HG03457 (cell line): Measurements from ENCODE around the gene LENEP.
A peak's percentile ranks its signal among the peaks of the same experiment; 100 is the strongest.

Source experiments
- ATAC-seq: cut with Tn5 transposase; IDR thresholded peaks from one replicate; pipeline ENCODE4 v1.9.1; 2021; ENCODE audit warnings: moderate number of reproducible peaks; ENCODE audit not compliant: unreplicated experiment

LENEP gene, protein sequence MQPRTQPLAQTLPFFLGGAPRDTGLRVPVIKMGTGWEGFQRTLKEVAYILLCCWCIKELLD

DNA sequence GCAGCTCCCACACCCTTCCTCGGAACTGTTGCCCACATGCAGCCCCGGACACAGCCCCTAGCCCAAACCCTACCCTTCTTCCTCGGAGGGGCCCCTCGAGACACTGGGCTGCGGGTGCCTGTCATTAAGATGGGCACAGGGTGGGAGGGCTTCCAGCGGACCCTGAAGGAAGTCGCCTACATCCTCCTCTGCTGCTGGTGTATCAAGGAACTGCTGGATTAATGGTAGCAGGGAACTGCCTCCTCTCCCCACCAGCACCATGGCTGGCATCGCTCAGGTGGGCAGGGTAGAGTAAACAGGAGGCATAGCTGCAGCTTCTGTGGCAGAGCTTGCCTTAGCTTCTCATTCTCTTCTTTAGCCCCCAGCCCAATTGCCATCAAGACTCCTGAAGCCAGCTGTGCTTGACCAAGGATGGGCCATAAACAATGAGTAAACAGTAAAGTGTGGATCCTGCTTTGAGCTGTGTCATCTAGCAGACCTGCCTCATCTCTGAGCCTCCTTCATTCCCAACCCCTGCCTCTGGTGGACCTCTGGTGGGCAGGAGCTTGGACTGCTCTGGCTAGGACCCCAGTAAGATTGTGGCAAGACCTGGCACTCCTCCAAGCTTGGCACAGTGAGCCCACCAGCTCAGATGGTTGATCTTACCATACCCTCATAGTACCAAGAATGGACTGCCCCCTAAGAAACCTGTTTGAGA is at the start of gene LENEP:
TSS of gene LENEP (plus strand) at position 15 of the 697 bp plus-strand sequence. CDS start at position 37, 22 bp downstream.
- no peak for ATAC-seq

DNA sequence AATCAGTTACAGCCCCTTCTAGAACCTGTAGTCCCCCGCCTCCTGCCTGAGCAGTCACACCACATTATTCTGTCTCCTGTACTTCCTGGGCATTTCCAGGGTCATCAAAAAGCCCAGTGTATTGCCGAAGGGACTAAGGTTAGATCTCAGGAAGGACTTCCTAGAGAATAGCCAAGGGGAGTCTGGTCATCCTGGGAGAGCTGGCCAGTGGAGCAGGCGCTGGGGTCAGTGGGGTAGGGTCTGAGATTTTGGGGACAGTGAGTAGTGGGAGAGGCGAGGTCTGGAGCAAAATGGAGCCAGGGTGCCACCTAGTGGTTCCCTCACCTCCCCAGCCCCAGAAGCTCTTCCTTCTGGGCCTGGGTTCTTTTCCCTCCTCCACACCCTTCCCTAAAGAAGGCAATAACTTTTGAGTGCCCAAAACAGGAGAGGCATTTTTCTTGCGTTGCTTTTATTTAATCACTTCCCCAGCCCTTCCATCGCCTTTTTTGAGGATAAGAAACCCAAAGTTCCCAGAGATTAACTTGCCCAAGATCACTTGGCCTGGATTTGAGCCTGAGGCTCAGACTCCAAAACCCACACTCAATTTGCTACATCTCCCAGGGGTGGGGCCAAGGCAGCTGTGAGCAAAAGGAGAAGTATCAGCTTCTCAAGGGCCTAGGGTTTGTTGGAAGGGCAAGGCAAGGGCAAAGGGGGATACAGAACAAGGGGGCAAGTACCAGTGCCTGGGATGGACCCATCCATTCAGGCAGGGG is 49.6 kb upstream of the LENEP start:
- ATAC-seq = no peak

DNA sequence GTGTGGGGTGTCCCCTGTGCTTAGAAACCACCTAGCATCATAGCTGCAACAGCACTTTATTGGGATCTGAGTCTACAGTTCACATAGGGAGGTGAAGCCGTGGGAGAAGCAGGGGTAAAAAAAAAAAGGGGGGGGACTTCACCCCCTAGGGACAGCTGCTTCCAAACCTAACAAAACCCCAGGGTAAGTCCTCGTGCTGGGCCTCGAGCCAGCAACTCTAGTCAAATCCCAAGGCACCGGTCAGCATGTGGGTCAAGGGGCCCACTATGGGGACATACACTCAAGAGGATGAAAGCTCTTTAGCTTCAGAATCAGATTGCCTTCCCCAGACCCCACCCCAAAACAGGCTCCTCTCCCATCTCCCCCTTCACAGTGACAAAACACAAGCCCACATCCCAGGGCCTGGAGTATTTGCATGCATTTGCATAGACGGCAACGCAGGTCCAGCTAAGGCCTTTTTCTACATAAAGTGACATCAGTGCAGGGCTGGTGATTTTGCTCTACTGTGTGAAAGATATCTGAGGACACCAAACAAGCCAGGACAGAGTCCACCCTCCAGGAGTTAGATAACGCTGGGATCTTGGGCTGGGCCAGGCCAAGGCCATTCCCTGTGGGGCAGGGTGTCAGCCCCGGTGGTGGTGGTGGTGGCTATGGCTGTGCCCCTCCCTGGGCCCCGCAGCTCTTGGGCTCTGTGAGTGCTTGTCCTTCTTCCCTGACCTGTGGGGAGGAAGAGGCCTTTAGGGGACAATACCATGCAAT is 48.8 kb upstream of the LENEP start:
- ATAC-seq = no peak

DNA sequence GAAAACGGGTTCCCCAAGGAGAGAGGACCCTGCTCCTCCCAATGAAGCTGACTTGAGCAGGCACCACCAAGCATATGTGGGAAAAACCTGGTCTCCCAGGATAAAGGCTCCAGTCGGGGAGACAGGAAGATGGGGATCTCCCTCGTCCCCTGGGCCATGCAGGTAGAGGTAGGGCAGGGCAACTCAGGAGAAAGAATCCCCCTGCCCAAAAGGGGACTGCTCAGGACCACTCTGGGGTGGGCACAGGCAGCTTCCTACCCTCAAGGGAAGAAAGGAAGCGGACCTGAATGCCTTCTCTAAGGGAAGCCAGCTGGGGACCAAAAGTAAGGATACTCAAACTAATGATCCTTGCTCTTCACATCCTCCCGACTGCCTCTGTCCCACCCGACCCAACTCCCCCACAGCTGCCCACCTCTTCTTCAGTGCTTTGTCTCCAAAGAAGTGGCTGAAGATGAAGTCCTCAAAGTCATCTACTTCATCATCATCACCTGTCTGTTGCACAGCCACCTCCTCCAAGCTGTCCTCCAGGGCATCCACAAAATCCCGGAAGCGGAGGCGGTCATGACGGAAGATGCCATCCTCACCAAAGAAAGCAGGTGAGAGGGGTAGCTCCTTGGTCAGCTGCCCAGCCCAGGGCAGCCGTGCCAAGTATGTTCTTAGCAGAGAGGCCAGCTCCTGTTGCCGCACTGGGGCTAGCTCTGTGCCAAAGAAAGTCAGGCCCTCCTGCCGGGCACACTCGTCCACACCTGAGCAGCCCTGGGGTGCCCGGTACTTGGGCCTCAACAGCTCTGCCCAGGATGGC is 48.0 kb upstream of the LENEP start:
- ATAC-seq = no peak

DNA sequence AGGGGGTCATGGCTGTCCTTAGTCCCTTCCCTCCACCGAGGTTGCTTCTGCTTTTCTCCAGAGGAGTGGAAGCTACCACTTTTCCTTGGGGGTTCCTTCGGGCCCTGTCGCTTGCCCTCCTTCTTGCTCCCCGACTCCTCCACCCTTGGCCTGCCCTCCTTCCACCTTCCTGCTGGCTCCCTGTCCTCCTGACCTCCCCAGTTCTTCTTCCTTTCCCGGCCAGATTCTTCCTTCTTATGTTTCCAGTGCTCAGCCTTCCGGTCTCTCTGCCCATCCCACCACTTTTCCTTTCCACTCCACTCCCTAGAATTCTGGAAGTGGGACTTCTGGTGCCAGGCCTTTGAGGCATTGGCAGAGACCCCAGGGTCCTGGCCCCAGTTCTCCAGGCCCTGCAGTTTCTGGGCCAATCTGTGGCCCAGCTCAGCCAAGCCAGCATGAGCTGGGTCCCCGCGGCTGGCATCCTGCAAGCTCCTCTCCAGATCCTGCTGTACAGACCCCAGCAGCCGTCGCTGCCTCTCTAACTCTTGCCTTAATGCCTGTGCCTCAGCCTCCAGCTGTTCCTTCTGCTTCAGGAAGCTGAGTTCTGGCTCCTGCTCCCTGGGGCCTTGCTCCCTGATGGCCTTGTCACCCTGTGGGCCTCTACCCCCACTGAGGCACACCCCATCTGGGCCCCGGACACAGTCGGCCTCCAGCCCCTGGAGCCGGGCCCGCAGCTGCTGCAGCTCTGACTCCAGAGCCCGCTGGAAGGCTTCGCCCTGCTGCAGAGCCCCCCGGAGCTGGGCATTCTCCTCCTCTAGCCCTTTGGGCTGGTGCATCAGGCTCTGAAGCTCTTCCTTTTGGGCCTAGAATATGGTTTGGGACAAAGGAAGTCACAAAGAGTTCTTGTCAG is 47.2 kb upstream of the LENEP start:
- ATAC-seq = no peak

DNA sequence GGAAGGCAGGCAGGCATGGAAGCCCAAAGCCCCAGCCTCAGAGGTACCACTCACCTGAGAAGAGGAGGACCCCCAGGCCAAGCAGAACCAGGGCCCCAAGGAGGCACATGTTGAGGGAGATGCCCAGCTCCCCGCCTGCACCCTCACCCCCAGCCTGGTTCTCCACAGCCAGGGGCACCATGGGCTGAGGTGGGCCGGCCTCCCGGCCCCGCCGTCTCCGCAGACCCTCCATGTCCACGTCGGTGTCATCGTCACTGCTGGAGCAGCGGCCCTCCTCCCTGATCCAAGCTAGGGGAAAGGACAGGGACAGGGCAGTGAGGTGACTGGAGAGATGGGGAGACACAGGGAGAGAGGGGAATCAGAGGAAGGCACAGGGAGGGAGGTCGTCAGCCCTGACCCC is 45.3 kb upstream of the LENEP start:
- ATAC-seq = no peak

DNA sequence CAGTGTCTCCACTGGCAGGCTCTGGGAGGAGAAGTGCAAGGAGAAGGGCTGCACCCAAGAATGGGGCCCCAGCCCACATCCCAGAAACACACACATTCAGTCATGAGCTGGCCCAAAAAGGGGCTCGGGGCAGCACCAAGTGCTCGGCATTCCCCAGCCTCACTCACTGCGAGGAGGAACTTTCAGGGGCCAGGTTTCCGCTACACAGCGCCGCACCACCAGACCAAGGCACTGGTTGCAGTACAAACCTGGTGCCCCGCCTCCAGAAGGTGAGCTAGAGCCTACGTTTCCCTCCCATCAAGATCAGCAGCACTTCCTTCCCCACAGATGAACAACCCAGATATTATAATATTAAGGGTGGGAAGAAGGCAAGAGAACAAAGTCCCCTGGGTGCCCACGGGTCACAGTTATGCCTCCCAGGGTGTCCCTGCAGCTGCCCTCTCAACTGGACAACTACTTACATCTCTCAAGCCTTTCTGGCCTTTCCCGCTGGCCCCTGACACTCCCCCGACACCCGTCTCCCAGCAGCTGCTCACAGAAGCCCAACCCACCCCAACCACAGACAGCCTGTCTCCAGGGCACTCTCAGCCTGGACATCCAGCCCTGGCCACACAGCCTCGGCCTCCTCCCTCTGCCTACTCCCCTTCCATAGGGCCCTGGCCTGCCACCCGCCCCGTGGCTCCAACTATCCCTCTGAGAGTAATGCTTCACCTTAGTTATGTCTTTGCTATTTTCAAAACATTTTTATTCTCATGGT is 41.3 kb upstream of the LENEP start:
- no peak for ATAC-seq

DNA sequence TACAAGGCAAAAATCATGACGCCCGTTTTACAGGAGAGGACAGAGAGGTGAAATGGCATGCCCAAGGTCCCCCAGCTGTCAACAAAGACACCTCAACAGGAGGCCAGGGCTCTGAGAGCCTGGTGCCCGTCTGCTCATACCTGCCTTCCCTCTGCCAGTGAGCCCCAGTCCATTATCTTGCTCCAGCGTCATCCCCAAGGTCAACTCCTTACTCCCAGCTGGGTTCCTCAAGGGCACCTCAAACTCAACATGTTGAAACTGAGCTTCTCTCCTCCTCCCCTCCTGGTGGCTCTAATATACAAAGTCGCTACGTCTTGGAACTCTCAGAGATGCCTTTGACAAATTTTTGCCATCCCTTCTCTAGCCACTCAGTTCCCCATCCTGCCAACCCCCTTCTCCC is 40.7 kb upstream of the LENEP start:
- ATAC-seq = no peak

DNA sequence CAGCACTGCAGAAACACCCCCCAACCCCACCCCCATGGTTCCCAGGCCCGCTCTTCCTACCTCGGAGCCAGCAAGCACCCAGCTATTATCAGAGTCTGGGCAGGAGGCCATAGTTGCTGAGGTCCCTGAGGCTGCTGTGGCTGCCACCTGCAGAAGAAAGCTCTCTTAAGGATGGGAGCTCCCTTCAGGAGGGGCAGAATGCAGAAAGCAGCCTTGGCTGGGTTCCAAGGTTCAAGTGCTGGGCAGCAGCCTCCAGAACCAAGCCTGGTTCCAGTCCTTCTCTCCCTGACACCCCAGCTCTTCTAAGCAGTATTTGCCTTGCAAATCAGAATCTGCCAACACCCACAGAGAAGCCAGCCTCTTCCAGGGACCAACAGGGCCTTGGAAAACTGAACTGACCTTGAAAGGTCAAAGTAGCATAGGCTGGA is 39.8 kb upstream of the LENEP start:
- no peak for ATAC-seq

DNA sequence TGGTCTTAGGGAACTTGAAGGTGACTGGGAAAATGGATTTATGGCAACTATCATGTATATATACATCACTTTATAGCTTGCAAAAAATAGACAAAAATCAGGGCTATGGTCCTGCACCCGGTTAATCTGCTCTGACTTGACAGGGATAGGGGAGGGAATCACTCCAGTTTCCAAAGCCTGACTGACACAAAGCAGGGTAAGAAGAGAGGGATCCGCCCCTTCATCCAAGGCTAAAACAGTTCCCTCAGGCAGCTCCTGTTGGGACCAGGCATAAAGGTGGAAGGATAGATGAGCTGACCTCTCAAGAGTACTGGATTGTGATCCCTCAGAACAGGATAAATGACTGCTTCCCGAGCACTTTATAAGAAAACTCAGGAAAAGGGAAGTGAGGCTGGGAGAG is 38.8 kb upstream of the LENEP start:
- no peak for ATAC-seq

DNA sequence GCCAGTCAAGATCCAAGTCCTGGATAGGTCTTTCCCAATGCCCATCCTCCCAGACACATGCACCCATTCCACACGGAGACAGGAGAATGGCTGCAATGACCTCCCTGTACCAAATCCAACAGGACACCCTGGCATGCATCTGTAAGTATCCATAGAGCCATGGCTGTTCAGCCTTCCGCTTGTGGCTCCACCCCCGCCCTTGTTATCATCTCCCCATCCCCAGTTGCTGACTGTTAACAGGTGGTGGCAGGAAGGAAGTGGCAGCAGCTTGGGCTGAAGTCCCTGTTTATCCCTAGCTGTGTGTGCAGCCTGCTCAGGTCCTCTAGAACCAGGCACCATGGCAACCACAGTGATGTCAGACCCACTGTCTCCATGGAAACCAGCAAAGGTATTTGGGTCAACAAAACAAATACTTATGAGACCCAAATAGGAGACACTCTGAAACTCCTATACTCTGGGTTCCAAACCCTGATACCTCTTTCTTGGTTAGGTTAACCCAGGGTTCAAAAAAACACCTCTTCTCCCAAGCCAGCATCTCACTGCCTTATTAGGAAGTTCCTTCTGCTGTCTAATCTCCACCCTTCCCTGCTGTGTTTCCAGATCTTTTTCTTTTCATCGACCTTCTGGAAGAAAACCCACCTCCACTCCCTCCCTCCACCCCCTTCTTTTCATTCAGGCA is 38.2 kb upstream of the LENEP start:
- peak; percentile 48 for ATAC-seq

DNA sequence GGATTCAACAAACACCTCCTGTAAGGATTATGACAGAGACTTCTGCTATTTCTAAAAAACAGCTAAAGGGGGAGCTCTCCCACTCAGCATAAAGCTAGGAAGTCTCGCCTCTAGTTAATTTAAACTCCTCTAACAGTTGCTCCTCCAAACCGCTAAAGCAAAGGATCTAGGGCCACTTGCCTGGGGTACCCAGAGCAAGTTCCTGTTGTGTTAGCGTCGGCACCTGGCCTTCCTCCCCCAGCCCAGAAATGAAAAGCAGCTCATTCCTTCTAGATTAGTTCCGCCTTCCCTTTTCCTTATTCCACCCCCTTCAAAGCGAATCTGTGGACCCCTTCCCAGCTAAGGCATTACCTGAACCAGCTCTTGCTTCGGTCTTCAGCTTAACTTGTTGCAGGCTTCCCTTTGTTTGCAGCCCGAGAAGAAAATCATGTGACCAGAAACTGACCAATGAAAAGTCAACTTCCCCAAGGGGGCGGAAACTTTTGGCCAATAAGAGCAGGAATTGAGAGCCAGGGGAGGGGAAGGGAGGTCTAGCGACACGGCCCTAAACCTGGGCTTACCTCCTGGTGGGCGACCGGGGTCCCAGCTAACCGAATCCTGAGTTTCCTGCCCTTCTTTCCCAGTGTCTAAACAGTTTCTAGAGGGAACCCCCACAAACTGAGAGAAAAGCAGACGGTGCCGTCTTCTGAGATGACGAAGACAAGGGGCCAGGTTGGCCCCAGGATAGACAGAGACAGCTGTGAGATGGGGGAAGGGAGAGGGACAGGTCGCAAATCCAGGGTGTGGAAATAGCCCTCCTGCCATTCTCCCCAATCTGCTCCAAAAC is 37.5 kb upstream of the LENEP start, which contains the start of gene PBXIP1:
TSS of gene PBXIP1 (minus strand) at position 382 of the 826 bp plus-strand sequence. CDS start 2,378 bp downstream, outside the sequence.
- ATAC-seq = peak; percentile 34

DNA sequence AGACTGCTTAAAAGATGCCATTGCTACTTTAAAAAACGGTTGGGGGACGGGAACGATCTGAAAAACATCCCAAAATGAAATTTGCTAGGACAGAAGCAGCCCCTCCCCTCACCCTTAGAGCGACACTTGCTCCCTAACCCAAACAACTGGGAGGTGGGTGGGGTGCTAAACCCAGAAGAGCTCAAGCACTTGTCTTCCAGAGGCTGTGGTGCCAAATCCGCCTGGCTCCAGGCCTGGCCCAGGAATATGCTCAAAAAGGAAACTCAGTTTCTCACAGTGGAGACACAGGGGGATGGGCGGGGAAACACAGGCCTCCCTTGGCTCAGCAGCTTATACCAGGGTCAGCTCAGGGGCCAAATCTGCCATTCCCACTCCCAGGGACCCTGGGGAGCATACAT is 36.8 kb upstream of the LENEP start:
- no peak for ATAC-seq

DNA sequence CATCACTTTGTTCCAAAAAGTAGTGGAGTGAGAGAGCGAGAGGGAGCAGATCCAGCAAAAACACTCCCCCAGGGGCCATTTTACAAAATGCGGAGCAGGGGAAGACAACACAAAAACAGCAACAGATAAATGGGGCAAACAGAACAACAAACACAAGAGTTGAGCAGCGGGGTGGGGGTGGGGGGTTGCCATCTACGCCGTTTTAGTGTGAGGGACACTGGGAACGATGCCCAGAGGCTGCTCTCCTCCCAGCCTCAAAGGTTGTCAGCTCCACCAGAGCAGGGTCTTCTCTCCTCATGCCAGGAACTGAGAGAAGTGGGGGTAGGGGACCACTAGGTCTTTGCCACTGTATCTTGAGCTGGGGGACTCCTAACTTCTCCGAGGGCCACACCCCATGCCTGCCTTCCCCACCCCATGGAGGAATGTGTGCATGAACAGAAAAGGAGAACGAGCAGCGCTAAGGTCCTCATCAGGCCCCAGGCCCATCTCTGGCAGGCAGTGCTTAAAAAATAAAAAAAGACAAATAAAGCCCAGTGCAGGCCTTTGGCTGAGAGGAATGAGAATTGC is 36.2 kb upstream of the LENEP start:
- no peak for ATAC-seq

DNA sequence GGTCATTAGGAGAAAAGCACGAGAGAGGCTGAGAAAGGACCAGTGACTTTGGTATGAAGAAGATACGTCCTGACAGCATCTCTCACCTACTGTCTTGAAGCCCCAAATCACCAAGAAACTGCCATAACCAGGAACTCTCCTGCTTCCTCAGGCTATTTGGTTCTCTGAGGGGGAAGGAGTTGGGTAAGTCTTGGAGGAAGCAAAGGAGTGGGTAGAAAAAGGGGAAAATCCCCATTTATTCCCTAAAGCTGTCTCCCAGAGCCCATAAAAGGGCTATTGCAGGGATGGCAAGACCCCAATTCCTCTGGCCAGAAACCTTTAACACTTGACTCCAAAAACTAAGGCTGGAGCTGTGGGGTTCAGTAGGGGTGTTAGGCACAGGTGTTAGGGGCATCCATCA is 35.4 kb upstream of the LENEP start:
- ATAC-seq = no peak

DNA sequence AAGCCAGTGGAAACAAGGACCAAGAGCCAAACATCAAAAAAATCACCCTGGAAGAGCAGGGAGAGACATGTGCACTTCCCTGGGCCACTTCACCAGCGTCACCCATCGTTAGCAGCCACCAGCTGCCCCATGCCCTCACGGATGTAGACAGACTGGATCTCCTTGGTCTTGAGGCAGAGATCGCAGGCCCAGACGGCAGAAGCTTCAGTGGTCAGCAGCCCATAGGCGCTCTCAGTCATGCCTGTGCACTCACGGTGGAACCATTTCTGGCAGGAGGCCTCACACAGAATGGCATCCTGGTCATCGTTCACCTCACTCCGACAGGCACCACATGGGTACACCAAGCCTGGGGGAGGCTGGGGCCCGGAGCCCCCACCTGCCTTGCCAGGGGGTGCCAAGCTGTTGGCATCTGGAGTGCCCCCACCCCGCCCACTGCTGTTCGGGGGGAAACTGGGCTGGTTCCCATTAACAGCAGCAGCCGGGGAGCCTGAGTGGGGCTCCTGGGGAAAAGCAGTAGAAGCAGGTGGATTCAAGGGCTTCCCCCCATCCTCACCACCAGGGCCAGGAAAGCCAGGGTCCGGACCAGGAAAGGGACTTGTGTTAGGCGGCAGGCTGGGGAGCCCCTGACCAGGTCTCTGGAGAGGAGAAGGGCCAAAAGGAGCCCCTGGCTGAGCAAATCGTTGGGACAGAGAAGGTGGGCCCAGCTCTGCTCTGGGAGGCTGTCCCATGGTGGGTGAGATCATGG is 34.5 kb upstream of the LENEP start:
- no peak for ATAC-seq

DNA sequence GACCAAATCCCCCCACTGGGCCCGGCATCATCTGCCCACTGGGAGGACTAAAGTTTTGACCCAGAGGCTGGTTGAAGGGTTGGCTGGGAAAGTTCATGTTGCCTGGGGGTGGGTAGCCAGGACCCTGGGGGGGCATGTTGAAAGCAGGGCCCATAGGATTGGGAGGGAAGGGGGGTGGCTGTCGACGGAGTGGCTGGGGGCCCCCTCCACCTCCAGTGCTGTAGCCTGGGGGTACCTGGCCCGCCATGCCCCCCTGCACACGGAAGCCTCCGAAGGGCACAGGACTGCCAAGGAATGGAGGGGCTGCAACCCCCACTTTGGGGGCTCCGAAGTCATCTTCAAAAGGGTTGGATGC is 34.0 kb upstream of the LENEP start:
- ATAC-seq = no peak
